IPS DF 19.7 (cell line): Measurements from ENCODE around the gene ZMYND12.

Experiments
- DNase-seq: peaks from one replicate; pipeline ENCODE4 v3.0.0-alpha.2; 2013; ENCODE audit warnings: low read depth, low spot score

ZMYND12 gene

DNA sequence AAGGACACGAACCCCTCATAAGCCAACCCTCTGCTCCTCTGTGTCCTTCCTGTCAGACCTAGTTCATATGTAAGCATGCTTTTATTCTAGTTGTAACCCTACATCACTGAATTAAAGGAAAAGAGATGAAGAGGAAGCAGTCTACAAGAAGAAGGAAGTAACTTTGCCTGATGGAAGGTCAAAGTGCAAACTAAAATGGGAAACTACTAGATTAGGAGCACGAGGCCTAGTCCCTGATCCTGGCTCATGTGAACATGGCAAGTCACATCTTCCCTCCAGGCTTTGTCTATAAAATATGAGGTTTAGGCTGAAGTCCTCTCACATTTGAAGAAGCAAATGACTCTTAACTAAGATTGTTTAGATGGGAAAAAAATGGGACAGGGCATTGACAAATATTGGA, 13.2 kb downstream of the ZMYND12 start:
- no peak for DNase-seq

DNA sequence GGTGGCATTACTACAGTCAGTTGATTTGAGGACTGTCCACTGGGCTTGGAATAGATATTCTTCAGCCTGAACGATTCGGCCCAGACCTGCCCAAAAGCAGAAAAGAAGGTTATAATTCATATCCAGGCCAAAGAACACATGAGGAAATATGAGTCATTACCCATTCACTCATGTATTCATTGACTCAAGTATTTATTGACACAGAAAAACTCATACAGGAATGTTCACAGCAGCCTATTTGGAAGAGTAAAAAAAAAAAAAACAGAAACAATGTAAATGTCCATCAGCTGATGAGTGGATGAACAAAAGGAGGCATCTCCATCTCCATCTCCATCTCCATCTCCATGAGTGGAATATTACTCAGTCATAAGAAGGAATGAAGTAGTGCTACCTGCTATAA, 15.9 kb downstream of the ZMYND12 start:
- DNase-seq = no peak

DNA sequence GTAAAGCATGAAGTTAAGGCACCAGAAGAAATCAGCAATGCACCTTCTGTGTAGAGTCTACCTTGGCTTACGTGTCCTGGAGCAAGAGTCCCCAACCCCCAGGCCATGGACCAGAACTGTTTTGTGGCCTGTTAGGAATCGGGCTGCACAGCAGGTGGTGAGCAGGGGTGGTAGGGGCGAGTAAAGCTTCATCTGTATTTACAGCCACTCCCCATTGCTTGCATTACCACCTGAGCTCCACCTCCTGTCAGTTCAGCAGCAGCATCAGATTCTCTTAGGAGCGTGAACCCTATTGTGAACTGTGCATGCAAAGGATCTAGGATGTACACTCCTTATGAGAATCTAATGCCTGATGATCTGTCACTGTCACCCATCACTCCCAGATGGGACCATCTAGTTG, 21.5 kb downstream of the ZMYND12 start:
- DNase-seq = no peak

DNA sequence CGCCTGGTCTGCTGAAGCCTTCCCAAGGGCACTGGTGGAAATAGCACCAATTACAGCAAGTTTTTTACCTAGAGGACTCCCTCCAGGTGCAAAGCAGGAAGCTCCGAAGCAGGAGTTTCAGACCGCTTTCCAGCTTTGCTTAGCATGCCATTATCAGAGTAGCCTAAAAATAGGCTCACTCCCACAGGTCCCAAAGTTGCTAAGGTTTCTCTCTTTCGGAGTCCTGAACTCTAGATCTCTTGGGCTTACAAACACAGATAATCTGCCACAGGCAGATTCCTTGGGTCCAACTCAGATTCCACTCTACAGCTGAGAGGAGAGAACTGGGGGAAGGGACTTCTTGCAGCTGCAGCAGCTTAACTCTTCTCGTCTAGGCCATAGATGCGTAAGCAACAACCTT, 22.5 kb downstream of the ZMYND12 start:
- no peak for DNase-seq

DNA sequence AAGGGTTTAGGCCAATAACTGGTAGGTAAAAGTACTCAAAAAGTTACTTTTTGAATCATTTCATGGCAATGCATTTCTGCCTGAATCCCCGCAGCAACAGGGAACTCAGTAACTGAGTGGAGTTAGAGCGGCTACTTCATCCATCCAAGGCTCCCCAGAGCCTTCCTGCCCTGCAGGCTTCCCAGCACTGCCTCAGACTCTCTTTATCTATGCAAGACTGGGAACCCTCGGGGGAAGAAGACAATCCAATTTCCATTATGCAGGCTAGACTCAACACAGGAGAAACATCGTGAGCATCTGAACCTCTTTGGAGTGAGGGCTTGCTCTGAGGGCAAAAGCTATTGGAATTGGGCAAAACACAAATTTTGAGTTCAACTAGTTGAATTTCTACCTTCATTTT, 23.1 kb downstream of the ZMYND12 start:
- no peak for DNase-seq

DNA sequence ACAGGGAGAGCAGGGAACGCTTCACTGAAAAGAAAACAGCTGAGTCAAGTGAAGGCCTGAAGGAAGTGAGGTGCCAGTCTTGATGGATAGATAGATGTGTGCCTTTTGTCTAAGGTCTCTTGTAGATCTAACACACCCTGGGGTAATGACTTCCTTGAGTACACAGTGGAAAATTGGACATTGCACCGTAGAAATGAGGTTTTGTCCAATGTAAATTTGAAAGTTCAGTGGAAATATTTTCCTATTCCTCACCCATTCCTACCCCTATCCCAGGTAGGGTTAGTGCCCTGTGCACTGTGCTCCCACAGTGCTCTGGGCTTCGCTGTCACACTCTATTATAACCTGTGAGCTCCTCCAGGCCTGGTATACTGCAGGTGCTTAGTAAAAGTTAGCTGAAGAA, 24.3 kb downstream of the ZMYND12 start:
- no peak for DNase-seq

DNA sequence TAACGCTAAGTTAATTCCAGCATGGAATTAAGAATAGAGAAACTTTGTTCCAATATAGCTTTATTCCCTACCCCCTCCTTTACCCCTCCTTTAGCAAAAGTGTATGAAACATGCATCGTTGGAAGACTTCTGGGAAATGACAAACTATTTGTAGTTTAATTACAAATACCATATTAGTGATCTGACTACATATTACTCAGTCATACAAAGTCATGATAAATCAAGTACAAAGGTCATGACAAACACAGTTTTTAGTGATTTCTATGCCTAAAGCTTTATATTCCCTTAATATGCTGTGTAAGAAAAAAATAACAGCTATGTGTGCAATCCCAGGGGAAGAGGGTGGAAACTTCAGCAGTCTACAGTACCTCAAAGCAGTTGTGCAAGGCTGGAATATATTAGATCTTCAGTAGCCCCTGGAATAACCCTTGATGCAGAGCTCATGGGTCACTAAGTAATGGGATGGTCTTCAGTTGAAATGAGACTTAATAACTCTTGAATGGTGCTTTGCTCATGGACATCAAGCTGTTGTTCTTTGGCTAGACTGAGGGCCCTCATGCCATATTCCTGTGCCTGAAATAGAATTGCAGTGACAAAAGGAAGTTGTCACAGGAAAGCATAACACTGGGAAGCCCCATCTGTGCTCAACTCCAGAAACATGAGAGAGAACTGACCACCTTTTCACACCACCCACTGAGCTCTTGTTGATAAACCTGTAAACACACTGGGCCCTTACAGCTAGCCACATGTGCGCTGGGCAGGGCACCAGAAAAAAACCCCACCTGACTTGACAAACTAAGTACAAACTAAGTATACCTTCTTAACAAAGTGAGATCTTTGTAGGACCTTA, 25.3 kb downstream of the ZMYND12 start:
- DNase-seq = no peak

DNA sequence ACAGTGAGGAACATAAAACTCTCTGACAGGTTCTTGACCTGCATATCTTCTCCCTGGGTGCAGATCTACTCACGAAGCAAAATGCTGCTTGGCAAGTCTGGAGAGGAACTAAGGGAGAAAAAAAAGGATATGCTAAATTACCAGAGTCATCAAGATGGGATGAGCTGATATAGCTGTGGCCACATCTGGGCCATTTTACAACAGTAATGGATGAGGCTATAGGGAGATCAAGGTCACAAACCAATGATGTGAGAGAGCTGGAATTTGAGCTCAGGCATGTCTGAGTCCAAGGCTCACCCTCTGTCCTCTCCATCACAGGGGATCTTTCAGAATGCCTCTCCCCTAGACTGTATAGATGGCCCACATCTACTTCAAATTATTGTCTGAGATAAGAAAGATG, 26.2 kb downstream of the ZMYND12 start:
- DNase-seq = no peak

DNA sequence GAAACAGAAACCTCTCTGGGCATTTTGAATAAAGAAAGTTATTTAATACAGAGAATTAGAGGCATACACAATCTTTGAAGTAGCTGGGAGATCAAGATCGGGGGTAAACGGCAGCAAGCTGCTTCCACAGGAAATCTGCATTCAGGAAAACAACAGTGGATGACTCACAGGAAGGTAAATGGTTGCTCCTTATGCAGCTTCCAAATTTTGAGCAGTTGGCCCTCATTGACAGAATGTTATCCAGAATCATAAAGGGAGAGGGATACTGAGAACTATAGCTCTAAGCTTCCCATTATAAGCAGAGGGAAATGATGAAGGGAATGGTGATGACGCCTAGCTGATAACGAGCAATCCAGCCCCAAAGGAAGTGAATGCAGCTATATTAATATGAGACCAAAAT, 28.6 kb downstream of the ZMYND12 start:
- DNase-seq = no peak

DNA sequence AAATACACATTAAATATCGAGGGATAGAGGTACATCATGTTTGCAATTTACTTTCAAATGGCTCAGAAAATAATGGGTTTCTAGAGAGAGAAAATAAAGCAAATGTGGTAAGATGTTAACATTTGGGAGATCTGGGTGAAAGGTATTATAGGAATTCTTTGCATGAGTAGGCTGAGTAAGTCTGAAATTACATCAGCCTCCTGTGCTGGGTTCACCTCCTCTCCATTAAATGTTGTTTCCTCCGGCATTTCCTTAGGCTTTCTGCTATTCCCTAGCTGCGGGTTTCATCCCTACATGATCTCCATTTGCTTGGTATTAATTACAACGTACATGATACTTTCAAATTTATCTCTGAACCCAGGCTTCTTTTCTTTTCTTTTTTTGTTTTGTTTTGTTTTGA, 31.6 kb downstream of the ZMYND12 start:
- DNase-seq = no peak

DNA sequence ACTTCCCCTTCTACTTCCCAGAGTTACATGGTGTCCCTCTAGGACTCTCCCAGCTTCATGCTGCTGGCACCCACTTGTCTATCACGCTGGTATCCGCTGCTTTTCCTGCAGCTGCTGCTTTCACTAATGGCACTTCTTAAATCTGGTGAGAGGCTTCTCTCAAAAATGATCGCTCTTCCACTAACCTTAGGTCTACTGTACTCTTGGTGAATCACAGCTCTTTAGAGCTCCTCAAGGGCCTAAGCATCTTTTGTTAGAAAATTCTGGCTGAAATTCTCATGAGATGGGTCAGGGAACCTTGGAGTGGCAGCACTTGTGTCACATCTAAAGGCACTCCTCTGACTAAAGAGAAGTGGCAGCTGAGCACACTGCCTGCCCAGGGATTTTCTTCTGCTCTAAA, 32.1 kb downstream of the ZMYND12 start:
- DNase-seq = no peak

DNA sequence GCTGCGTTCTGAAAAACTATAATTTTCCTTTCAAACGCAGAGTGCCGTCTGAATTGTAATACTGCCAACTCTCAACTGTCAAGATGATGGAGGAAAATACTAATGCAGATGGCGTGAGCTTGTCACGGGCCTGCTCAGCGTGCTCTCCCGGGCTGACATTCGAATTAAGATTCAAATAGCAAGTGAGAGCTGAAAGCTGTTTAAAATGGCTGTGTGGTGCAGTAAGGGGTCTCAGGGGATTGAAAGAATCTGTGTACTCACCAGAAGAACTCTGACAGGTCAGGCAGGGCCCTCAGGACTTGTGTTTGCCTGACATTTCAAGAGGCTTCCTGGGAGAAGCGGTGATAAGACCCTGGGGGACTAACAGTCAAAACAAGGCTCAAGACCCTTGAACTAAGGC, 33.1 kb downstream of the ZMYND12 start:
- DNase-seq = no peak

DNA sequence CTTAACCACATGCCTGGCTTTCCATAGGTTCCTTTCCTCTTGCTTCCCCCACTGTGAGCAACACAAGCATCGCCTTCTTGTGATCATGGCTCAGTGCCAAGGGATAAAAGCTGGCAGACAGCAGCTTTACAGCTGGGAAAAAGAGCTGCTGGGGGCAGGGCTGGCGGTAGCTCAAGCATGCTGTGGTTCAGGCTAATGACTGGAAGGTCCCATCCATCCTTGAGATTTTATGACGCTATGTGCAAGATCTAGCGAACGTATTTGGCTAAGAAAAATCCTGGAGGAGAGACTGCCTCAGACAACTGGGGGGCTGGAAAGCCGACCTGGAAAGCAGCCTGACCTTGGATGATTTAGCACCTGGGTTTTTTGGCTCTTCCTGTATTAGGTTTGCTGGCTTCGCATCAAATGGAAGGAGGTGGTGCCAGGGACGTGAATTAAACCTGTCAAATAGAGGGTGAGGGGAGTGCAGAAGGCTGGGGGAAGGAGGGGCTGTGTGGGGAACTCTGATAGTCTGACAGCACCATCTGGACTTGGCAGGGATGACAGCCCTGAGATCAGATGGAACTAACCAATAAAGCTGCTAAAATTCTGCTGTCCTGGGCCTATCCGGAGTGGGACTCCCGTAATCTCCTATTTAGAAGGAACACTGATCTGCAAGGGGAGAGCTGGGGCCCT, 34.8 kb downstream of the ZMYND12 start:
- no peak for DNase-seq

DNA sequence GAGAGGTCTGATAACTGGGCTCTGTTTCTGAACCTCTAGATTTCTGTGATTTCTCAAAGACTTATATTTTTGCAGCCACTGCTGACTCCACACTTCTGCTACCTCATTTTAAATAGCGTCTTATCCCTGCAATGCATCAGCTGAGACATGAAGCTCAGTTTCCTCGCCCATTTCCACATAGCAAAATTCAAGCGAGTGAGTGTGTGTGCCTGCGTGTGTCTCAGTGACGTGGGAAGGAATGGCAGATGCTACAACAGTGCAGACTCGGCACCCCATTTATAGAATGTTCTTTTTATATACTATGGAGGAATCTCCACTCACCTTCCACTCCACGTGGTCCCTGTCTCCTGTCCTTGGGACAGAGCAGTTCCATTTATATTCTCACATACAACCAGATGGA, 35.7 kb downstream of the ZMYND12 start:
- no peak for DNase-seq

DNA sequence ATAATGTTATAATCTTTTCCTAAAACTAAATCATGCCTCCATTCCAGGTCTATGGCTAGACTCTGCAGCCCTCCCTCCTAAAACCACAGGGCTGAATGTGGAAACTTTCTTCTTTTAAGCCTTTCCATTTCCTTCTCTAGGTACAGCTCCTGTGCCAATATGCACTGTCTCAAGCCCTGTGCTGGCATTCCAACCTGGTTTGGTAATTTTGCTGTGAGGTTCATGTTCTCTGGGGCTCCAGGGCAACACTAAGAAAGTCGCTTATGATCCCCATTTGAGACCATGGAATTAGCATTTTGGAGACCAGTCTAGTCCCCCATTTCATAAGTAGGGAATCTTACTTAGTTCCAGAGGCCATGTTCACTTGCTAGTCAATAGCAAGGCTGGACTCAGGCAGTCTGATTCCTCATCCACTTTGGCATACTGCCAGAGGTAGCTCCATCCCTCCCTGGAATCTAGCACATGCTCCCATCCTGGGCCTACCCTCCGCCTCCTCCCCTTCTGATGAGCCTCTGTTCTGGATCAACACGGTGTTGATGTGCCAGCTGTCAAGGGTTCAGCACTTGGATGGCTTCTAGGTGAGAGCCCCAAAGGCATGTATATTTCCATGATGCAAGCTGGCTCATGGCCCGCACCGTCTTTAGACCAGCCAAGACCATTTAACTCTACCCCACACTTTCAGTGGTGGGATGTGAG, 36.5 kb downstream of the ZMYND12 start:
- DNase-seq = no peak

DNA sequence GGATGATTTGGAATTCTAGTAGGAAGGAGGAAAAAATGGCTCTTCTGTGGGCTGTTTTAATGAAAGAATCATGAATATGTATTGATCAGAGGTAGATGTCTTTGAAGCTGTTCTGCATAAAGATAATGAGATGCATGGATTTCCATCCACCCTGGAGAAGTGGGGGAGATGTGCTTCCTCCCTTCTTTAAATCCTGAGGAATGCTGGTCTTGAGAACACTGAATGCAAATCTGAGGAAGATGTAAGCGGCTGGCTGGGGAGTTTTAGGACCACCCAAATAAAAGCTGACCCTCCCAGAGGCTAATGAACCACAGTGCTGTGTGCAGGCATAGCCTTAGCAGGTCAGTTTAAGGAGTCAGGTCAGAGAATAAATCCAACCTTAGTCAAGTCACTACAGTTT, 37.3 kb downstream of the ZMYND12 start:
- DNase-seq = no peak

DNA sequence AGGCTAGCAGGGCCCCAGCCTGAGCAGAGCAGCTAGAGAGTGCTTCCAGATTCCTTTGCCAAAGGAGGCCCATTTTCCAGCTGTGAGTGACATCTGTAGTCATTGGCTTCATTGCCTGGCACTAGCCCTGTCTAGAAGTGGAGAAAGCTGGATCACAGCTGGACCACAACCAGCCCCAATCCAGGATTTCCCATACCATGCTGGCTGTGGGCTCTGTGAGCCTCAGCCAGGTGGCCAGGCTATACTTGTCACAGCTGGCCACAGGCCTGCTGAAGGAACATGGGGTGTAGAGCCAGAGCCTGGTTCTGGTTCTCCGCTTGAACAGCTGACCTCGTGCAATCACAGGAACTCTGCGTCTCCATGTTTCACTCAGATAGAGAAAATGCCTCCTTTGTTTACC, 38.7 kb downstream of the ZMYND12 start:
- no peak for DNase-seq

DNA sequence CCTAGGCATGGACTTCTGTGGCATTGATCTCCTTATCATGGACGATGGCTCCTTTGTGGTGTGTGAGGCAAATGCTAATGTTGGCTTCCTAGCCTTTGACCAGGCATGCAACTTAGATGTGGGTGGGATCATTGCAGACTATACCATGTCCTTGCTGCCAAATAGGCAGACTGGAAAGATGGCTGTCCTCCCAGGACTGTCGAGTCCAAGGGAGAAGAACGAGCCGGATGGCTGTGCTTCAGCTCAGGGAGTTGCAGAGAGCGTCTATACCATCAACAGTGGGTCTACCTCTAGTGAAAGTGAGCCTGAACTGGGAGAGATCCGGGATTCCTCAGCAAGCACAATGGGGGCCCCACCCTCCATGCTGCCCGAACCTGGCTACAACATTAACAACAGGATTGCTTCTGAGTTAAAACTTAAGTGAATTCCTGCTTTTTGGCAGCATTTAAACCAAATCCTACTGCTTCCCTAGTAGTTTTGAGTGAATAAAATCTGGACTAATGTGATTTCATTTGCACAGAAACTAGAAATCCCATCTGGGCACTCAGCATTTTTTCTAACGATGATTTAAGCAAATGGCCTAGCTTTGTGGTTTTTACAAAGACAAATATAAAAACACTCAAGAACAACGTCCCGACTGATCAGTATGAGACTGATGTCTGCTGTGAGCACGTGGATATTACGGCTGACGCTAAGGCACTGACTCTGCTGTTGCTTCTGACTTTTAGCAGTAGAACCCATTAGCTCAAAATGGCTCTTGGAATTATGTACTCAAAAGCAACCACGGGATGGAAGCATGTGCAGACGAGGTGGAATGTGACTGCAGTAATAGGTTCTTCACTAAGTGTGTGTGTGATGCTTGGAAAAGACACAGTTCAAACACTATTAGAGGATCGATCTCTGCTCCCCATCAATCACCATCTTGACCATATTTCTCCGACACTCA, 41.0 kb downstream of the ZMYND12 start:
- no peak for DNase-seq

DNA sequence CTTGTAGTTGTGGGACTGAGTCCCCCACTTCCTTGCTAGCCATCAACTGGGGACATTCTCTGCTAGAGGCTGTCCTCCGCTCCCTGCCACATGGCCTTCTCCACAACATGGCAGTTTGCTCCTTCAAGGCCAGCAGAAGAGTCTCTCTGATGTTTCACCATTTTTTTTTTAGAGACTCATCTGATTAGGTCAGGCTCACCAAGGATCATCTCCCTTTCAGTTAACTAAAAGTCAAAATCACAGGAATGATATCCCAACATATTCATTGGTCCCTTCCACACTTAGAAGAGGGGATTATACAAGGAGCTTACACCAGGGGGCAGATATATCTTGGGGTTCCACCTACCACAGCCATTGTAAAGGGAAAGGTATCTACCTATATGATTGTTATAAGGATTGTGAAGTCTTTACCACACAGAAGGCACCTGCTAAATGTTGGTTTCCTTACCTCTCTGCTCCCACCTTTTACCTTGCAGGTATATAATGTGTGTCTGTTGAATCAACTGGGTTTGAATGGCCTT, 51.9 kb downstream of the ZMYND12 start:
- DNase-seq = no peak

DNA sequence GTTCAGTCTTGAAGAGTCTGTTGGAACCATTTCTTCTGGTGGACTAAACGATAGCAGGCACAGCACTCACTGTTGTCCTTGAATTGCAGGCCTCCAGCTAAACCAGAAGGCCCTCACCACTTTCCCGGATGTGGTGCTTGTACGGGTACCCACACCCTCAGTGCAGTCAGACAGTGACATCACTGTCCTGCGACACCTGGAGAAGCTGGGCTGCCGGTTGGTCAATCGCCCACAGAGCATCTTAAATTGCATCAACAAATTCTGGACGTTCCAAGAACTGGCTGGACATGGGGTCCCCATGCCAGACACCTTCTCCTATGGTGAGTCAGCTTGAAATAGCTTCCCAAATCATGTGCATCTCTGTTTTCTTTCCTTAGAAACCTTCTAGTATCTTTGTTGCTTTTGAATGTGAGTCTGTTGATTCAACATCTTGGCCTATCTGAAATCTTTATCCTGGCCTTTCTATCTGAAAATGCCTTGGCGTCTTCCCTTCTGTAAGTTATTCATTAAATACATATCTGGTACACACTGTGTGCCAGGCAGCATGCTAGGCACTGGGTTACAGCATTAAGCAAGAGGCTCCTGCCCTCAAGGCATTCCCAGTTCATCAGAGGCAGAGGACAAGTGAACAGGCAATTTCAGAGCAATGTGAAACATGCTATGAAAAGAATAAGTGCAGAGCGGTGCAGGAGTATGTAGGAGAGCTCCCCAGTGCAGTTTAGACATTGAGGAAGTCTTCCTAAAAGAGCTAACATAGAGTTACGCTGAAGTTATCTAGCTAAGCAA, 56.3 kb downstream of the ZMYND12 start:
- no peak for DNase-seq
